DND-41 (cell line): Measurements from ENCODE around the gene CBX5.
"Not testable (repeated sequence)": the region's sequence is repeated elsewhere in the genome, so short reads cannot be mapped to it uniquely, and the experiment has no call there.

Source experiments
- ATAC-seq: fragments of 200-7000 bp; cut with Tn5 transposase; 3 replicates; pipeline ENCODE4 v1.9.1; 2021; ENCODE audit warnings: low read depth; ENCODE audit not compliant: insufficient read depth
- DNase-seq: peaks from one replicate; pipeline ENCODE4 v3.0.0-alpha.2; 2020
- H2AFZ ChIP-seq: 2 replicates; pipeline ENCODE4 v1.6.0; 2012; ENCODE audit warnings: low read depth, low read length
- H3K27ac ChIP-seq: 2 replicates; pipeline ENCODE4 v1.5.1; 2012; ENCODE audit warnings: low read length, inconsistent platforms
- H3K27me3 ChIP-seq: fragments of 200-600 bp; sonication (generic); 2 replicates; pipeline ENCODE4 v1.6.0; 2012; ENCODE audit warnings: low read length, mild to moderate bottlenecking, inconsistent platforms; ENCODE audit not compliant: insufficient read depth, poor library complexity
- H3K36me3 ChIP-seq: 2 replicates; pipeline ENCODE4 v1.5.1; 2012; ENCODE audit warnings: low read length, inconsistent platforms; ENCODE audit not compliant: insufficient read depth
- H3K4me1 ChIP-seq: 2 replicates; pipeline ENCODE4 v1.5.1; 2012; ENCODE audit warnings: mild to moderate bottlenecking, low read length; ENCODE audit not compliant: insufficient read depth
- H3K4me2 ChIP-seq: 2 replicates; pipeline ENCODE4 v1.6.0; 2012; ENCODE audit warnings: mild to moderate bottlenecking, moderate library complexity, low read length, inconsistent platforms; ENCODE audit not compliant: insufficient read depth
- H3K4me3 ChIP-seq, 2 experiments: fragments of 200-600 bp in 1 of 2; shearing (Covaris generic) in 1 of 2; 2 replicates each; pipeline ENCODE4 v1.5.1; 2012 to 2016; ENCODE audit warnings: inconsistent platforms in 2 of 2, low read length in 2 of 2, mild to moderate bottlenecking in 2 of 2, low read depth in 1 of 2, moderate library complexity in 1 of 2
- H3K79me2 ChIP-seq: 2 replicates; pipeline ENCODE4 v1.6.0; 2012; ENCODE audit warnings: low read length, inconsistent platforms; ENCODE audit not compliant: insufficient read depth
- H3K9ac ChIP-seq: 2 replicates; pipeline ENCODE4 v1.6.0; 2012; ENCODE audit warnings: low read depth, mild to moderate bottlenecking, inconsistent platforms, low read length, moderate library complexity
- H3K9me3 ChIP-seq: 2 replicates; pipeline ENCODE4 v1.5.1; 2012; ENCODE audit warnings: low read length, moderate library complexity, mild to moderate bottlenecking, inconsistent platforms; ENCODE audit not compliant: insufficient read depth, severe bottlenecking
- H4K20me1 ChIP-seq: 2 replicates; pipeline ENCODE4 v1.6.0; 2012; ENCODE audit warnings: low read length; ENCODE audit not compliant: insufficient read depth
- CTCF ChIP-seq: IDR thresholded peaks from 2 replicates; pipeline ENCODE4 v1.5.1; 2012; ENCODE audit warnings: borderline replicate concordance, low read length, moderate library complexity, mild to moderate bottlenecking; ENCODE audit not compliant: poor library complexity, severe bottlenecking; ENCODE audit errors: extremely low read depth
- EZH2 ChIP-seq: IDR thresholded peaks from 3 replicates; pipeline ENCODE4 v1.6.1; 2012; ENCODE audit warnings: borderline replicate concordance, low read depth, mild to moderate bottlenecking, moderate library complexity, low read length, inconsistent platforms; ENCODE audit not compliant: severe bottlenecking

CBX5 gene

DNA sequence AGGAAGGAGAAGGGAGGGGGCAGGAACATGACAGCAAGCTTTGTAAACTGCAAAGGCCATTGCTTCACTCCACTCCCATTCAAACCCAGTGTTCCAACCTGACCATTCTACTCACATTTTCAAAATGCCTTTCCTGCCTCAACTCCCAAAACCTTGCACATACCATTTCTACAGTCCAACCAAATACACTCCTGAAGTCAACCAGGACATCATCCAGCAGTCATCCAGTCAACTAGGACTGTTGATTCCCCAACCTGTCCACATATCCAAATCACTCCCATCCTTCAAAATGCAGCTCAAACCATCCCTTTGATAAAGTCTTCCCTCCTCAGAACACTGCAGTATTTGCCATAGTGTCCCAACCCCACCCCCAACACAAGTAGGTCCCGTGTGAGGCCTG is 94.0 kb downstream of the CBX5 start:
- DNase-seq = no peak
- ATAC-seq = no peak
- Histone ChIP-seq H3K27me3 (no peaks in the 10 kb centered on the region), H2AFZ (no peak overlapping the region), H3K4me1 (peaks cover 19% of the 10 kb centered on the region), H3K9ac (no peak overlapping the region), H3K4me2 (no peak overlapping the region), H3K9me3 (no peaks in the 10 kb centered on the region), H3K4me3 (no peak overlapping the region), H3K36me3 (peaks cover 26% of the 10 kb centered on the region), H3K79me2 (peaks cover 9% of the 10 kb centered on the region), H3K27ac (no peak overlapping the region), H4K20me1 (0 out of 2 replicates have a peak, but pooled peaks cover 4% of the 10 kb centered on the region)
- TF ChIP-seq EZH2 = no peak
- no peak for TF ChIP-seq CTCF

DNA sequence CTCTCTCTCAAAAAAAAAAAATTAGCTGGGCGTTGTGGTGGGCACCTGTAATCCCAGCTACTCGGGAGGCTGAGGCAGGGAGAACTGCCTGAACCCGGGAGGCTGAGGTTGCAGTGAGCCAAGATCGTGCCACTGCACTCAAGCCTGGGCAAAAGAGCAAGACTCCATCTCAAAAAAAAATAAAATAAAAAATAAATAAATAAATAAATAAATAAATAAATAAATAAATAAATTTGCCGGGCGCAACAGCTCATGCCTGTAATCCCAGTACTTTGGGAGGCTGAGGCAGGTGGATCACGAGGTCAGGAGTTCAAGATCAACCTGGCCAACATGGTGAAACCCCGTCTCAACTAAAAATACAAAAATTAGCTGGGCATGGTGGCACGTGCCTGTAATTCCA is 94.6 kb downstream of the CBX5 start:
- peaks cover 19% of the 10 kb centered on the region for H3K4me1 ChIP-seq
- not testable (repeated sequence) for H2AFZ ChIP-seq, H3K9me3 ChIP-seq, H3K27ac ChIP-seq, ATAC-seq, H4K20me1 ChIP-seq, H3K79me2 ChIP-seq, H3K27me3 ChIP-seq, H3K4me3 ChIP-seq, DNase-seq, H3K9ac ChIP-seq, H3K4me2 ChIP-seq
- peaks cover 26% of the 10 kb centered on the region for H3K36me3 ChIP-seq

DNA sequence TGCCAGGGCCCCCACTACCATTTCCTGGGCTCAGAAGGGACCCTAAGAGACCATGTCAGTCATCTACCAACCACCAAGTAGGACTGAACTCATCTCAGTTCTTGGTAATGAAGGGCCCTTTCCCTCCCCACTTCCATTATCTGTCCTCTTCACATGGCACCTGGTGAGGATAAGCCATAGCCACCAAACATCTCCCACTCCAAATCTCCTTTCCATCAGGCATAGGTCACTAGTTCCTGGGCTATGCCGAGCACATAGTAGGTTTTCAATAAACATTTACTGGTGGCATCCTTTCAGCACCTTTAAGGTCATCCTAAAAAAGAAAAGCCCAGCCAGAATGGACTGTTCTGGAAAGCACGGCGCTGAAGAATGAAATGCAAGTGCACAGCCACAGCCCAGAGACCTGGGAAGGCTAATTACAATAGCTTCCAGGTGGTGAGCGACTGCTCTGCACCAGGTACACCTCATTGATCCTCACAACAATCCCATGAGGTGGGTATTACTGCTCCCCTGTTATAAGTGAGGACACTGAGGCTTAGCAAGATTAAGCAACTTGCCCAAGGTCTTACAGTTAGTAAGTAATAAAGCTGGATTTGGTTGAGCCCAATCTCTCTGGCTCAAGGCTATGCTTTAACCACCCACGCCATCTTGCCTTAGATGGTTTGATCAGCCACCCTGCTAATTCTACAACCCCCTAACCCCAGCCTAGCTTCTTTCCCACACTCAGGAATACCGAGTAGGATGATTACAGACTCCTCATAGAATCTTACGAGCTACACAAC is 95.7 kb downstream of the CBX5 start:
- Histone ChIP-seq H3K4me1 (peaks cover 12% of the 10 kb centered on the region), H4K20me1 (0 out of 2 replicates have a peak, but pooled peaks cover 4% of the 10 kb centered on the region), H3K27me3 (no peaks in the 10 kb centered on the region), H2AFZ (no peak overlapping the region), H3K27ac (no peak overlapping the region), H3K9ac (no peak overlapping the region), H3K4me3 (no peak overlapping the region), H3K9me3 (no peaks in the 10 kb centered on the region), H3K79me2 (peaks cover 9% of the 10 kb centered on the region), H3K4me2 (no peak overlapping the region), H3K36me3 (peaks cover 26% of the 10 kb centered on the region)
- TF ChIP-seq CTCF = no peak
- no peak for TF ChIP-seq EZH2
- no peak for DNase-seq
- ATAC-seq = no peak

- H4K20me1 ChIP-seq = 0 out of 2 replicates have a peak, but pooled peaks cover 4% of the 10 kb centered on the region
- H3K9ac ChIP-seq = no peak overlapping the region
- H3K27me3 ChIP-seq = no peaks in the 10 kb centered on the region
- no peaks in the 10 kb centered on the region for H3K9me3 ChIP-seq
- H3K36me3 ChIP-seq = peaks cover 26% of the 10 kb centered on the region
- H3K27ac ChIP-seq = no peak overlapping the region
- H3K4me2 ChIP-seq = no peak overlapping the region
- DNase-seq (no peak), ATAC-seq (no peak)
- no peak overlapping the region for H2AFZ ChIP-seq
- no peak for TF ChIP-seq CTCF
- TF ChIP-seq EZH2 = no peak
- H3K4me3 ChIP-seq = no peak overlapping the region
- peaks cover 8% of the 10 kb centered on the region for H3K79me2 ChIP-seq
- H3K4me1 ChIP-seq = peaks cover 9% of the 10 kb centered on the region
Measured at GRCh38 chr12:54182981-54183380, 96.9 kb downstream of the CBX5 start.
